NT2/D1 (cell line): ENCODE data around the gene MRPL38.

Source experiments
- DNase-seq: peaks from one replicate; pipeline ENCODE4 v3.0.0-alpha.2; 2011; ENCODE audit warnings: low read depth, low spot score
- H3K27me3 ChIP-seq: 2 replicates; pipeline ENCODE4 v1.6.0; 2011; ENCODE audit warnings: mild to moderate bottlenecking; ENCODE audit not compliant: insufficient read length, insufficient read depth
- H3K36me3 ChIP-seq: 2 replicates; pipeline ENCODE4 v1.6.1; 2011; ENCODE audit warnings: mild to moderate bottlenecking, low read length, mixed read lengths; ENCODE audit not compliant: insufficient read depth, insufficient read length
- H3K4me1 ChIP-seq: 2 replicates; pipeline ENCODE4 v1.5.1; 2011; ENCODE audit not compliant: insufficient read depth, insufficient read length
- H3K4me3 ChIP-seq: 2 replicates; pipeline ENCODE4 v1.5.1; 2011; ENCODE audit warnings: low read depth; ENCODE audit not compliant: insufficient read length
- H3K9ac ChIP-seq: 2 replicates; pipeline ENCODE4 v1.6.0; 2011; ENCODE audit warnings: low read depth; ENCODE audit not compliant: insufficient read length
- H3K9me3 ChIP-seq: 2 replicates; pipeline ENCODE4 v1.5.1; 2011; ENCODE audit warnings: mild to moderate bottlenecking, low read length; ENCODE audit not compliant: insufficient read depth
- SUZ12 ChIP-seq: IDR thresholded peaks from 2 replicates; pipeline ENCODE4 v1.6.1; 2011; ENCODE audit not compliant: insufficient read length, insufficient read depth; ENCODE audit errors: extremely low read depth
- YY1 ChIP-seq: IDR thresholded peaks from 2 replicates; pipeline ENCODE4 v1.6.1; 2011; ENCODE audit not compliant: insufficient read length, insufficient read depth
- ZNF274 ChIP-seq: IDR thresholded peaks from 2 replicates; pipeline ENCODE4 v1.6.1; 2011; ENCODE audit warnings: mild to moderate bottlenecking, low read depth, low read length

MRPL38 gene

DNA sequence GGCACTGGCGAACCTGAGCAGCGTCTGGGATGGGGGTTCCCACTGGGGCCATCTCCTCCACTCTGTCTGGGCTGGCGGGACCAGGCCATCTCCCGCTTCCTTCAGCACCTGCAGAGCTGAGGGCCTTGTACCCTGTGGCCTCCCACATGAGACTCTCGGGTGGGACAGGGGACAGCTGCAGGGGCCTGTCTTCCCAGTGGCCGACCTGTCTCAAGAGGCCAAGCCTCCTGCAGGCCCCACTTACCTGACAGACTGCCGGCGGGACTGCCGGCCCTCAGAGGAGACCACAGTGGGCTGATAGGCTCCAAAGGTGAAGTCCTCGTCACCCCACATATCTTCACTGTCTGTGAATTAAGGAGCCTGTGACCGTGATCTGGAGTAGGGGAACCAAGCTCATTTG, 20.4 kb upstream of the MRPL38 start:
- no peaks in the 10 kb centered on the region for H3K27me3 ChIP-seq
- H3K9ac ChIP-seq: no peak overlapping the region
- no peak for TF ChIP-seq SUZ12
- no peak for TF ChIP-seq YY1
- TF ChIP-seq ZNF274: no peak
- H3K36me3 ChIP-seq: peaks cover 86% of the 10 kb centered on the region
- H3K4me3 ChIP-seq: no peak overlapping the region
- no peaks in the 10 kb centered on the region for H3K4me1 ChIP-seq
- no peaks in the 10 kb centered on the region for H3K9me3 ChIP-seq
- no peak for DNase-seq

DNA sequence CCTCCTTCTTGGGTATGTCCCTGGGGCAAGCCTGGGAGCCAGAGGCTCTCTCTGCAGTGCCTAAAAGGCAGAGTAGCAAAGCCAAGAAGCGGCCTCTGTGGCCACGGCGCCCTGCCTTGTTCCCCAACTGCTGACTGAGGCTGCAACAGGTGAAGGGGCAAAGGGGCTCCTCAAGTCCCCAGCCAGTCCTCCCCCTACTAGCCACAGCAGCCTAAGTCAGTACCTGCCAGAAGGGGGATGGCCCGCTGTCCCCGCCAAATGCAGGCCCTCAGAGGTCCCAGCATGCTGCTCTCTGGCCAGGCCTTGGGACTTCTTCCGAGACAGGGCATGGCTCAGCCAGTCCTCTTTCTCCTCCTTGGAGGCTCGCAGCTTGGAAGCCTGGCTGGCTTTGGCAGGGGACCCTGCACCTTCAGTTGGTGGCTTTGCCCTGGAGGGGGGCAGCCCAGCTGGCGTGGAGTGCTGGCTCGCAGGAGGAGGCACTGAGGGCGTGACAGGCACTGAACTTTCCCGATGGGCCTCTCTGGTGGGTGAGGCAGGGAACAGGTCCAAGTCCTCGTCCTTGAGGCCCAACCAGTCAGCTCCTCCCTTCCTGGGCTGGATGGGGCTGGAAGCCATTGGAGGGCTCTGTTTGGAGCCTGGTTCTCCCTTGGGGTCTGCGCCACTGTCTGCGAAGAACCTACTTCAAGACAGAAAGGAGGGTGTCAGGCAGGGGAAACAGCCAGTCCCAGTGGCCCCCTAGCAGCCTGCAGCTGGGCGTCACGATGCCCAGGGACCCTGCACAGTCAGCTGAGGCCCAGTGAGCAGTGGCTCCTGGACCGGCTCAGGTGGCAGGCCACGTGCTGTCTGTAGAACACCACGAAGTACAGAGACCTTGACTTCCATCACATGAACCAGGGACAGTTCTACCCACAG, 18.5 kb upstream of the MRPL38 start:
- TF ChIP-seq YY1 (no peak), SUZ12 (no peak), ZNF274 (no peak)
- Histone ChIP-seq H3K36me3 (peaks cover 90% of the 10 kb centered on the region), H3K4me1 (no peaks in the 10 kb centered on the region), H3K4me3 (peak overlapping the region; percentile 2), H3K9me3 (no peaks in the 10 kb centered on the region), H3K9ac (no peak overlapping the region), H3K27me3 (no peaks in the 10 kb centered on the region)
- no peak for DNase-seq

DNA sequence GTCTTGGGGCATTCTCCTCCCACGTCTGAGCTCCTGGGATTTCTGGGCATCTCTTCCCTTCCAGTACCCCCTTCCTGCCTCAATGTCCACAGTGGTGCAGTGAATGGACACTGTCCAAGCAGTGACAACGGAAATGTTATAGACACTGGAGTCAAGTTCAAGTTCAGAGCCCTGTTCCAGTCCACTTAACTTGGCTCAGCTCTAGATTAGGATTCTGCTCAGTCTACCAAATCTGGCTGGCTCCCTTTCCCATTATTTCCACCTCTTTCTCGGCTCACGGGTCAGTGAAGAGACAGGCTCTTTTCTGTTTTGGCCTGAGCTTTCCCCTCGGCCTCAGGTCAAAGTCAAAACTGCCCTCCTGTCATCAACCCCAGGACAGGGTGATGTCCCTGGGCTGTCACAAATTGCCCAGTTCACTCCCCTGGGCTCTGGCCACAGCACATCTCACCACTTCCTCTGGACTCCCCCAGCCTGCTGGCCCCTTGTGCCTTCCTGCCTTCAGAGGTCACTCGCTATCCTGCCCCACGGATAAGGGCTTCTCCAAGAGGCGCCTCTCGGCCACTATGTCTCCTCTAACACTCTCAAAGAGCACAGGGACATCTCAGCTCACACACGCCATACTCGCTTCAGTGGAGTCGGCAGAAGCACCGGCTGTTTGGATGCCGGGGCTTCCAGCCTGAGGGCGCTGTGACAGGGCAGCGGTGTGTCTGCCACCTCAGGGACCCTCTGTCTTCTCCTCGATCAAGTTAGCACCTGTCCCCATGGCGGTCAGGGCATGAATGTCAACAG, 17.7 kb upstream of the MRPL38 start:
- Histone ChIP-seq H3K27me3 (no peaks in the 10 kb centered on the region), H3K9ac (no peak overlapping the region), H3K36me3 (peaks cover 90% of the 10 kb centered on the region), H3K4me3 (no peak overlapping the region), H3K9me3 (no peaks in the 10 kb centered on the region), H3K4me1 (peaks cover 2% of the 10 kb centered on the region)
- no peak for DNase-seq
- TF ChIP-seq ZNF274: no peak
- no peak for TF ChIP-seq YY1
- no peak for TF ChIP-seq SUZ12

DNA sequence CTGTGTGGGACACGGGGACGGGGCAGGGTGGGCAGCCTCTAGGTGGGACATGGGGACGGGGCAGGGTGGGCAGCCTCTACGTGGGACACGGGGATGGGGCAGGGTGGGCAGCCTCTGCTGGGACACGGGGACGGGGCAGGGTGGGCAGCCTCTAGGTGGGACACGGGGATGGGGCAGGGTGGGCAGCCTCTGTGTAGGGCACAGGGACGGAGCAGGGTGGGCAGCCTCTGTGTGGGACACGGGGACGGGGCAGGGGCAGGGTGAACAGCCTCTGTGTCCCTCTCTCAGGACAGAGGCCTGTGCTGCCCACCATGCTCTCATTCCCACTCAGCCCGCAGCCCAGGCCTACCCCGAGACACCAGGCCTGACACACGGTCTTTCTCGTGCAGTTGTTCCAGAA, 16.9 kb upstream of the MRPL38 start:
- Histone ChIP-seq H3K9me3 (no peaks in the 10 kb centered on the region), H3K4me1 (peaks cover 2% of the 10 kb centered on the region), H3K4me3 (no peak overlapping the region), H3K9ac (no peak overlapping the region), H3K36me3 (peaks cover 90% of the 10 kb centered on the region), H3K27me3 (no peaks in the 10 kb centered on the region)
- TF ChIP-seq SUZ12: no peak
- no peak for TF ChIP-seq ZNF274
- no peak for TF ChIP-seq YY1
- DNase-seq: no peak

DNA sequence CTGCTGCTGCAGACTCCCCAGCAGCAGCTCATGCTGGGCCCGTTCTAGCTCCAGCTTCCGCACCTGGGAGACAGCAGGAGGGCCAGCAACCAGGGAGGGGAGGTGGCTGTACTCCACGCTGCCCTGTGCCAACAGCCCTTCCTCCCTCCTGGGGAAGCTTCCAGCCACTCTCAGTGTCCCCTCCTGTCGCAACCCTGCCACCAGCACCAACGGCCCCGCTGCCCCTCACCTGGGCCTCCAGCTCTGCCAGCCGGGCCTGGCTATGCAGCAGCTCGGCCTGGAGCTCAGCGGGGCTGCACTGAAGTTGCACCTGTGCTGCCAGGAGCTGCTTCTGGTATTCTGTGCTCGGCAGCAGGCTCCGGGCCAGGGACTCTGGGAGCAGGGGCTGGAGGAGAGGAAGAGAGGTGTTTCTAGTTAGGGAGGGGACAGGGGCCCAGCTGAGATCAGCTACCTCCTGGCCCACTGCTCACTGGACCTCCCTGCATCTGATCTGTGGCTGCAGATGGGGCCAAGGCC, 15.4 kb upstream of the MRPL38 start:
- Histone ChIP-seq H3K27me3 (no peaks in the 10 kb centered on the region), H3K9ac (no peak overlapping the region), H3K4me3 (no peak overlapping the region), H3K4me1 (peaks cover 3% of the 10 kb centered on the region), H3K9me3 (no peaks in the 10 kb centered on the region), H3K36me3 (peaks cover 84% of the 10 kb centered on the region)
- no peak for TF ChIP-seq SUZ12
- no peak for DNase-seq

DNA sequence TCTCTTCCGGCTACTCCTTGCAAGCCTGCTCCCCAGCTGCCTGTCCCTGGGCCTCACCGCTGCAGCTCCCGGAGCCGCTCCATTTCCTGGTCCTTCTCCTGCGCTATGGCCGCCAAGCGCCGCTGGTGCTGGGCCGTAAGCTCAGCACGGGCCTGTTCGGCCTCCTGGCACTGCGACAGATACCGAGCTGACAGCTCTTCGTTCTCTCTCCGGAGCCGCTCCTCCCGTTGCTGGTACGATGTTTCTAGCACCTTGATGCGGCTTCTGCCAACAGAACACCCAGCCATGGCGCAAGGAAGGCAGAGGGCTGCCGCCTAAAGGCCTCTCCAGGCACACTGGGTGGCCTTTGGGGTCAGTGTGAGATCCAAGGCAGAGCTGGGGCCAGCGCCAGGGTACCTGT, 14.9 kb upstream of the MRPL38 start:
- Histone ChIP-seq H3K4me3 (no peak overlapping the region), H3K4me1 (peaks cover 6% of the 10 kb centered on the region), H3K9me3 (no peaks in the 10 kb centered on the region), H3K27me3 (no peaks in the 10 kb centered on the region), H3K9ac (no peak overlapping the region), H3K36me3 (peaks cover 84% of the 10 kb centered on the region)
- no peak for DNase-seq
- TF ChIP-seq YY1 (no peak), ZNF274 (no peak), SUZ12 (no peak)

DNA sequence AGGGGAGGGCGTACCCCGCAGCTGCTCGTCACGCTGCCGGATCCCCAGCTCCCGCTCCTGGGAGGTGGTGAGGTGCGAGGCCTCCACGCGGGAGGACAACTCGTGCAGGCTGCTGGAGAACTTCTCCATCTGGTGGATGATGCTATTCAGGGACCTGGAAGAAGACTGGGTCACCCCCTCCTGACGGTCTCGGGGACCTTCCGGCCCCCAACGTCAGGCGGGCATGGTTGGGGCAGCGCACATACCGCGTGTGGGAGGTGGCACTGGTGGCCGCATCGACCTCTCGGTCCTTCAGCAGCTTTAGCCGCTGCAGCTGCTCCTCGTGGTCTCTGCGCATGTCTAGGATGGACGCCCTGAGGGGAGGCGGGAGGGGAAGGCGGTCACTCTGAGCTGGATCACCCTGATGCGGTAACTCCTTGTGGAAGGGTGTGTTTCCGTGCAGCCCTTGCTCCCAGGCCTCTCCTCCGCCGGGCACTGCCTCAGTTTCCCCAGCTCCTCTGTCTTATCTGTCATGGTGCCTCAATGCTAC, 13.3 kb upstream of the MRPL38 start:
- H3K36me3 ChIP-seq: peaks cover 90% of the 10 kb centered on the region
- H3K4me3 ChIP-seq: no peak overlapping the region
- no peaks in the 10 kb centered on the region for H3K9me3 ChIP-seq
- no peak overlapping the region for H3K9ac ChIP-seq
- no peaks in the 10 kb centered on the region for H3K27me3 ChIP-seq
- TF ChIP-seq SUZ12 (no peak), ZNF274 (no peak), YY1 (no peak)
- no peak for DNase-seq
- peaks cover 7% of the 10 kb centered on the region for H3K4me1 ChIP-seq
